Activated naive CD8-positive, alpha-beta T cell treated with anti-CD3 and anti-CD28 coated beads for 36 hours (primary cell): ENCODE data around the gene CDKL4. TPM values are rescaled to one million over a fixed set of nuclear protein-coding genes. Genes with fewer than 3 reads are reported as not detected.
A peak's percentile ranks its signal among the peaks of the same experiment; 100 is the strongest.

Source experiments
- DNase-seq: peaks from one replicate; pipeline ENCODE4 v3.0.0; 2021
- H3K27ac Mint-ChIP-seq: one replicate; pipeline ENCODE4 v1.8.0; 2022; ENCODE audit warnings: mild to moderate bottlenecking, moderate library complexity, mixed read lengths
- H3K27me3 Mint-ChIP-seq: one replicate; pipeline ENCODE4 v1.8.0; 2022; ENCODE audit warnings: mild to moderate bottlenecking, mixed read lengths
- H3K36me3 Mint-ChIP-seq: one replicate; pipeline ENCODE4 v1.8.0; 2021; ENCODE audit warnings: mild to moderate bottlenecking, mixed read lengths
- H3K4me1 Mint-ChIP-seq: one replicate; pipeline ENCODE4 v1.8.0; 2021; ENCODE audit warnings: mixed read lengths
- H3K4me3 Mint-ChIP-seq: one replicate; pipeline ENCODE4 v1.8.0; 2022; ENCODE audit warnings: mild to moderate bottlenecking, moderate library complexity, mixed read lengths
- H3K9me3 Mint-ChIP-seq: one replicate; pipeline ENCODE4 v1.8.0; 2022; ENCODE audit warnings: mixed read lengths
- total RNA-seq, 2 experiments: library from RNA; stranded (reverse); gene quantifications; one replicate each; pipeline ENCODE4 v1.2.3, GENCODE V29; 2021

CDKL4 gene
- under 1 TPM in 1 of 2 experiments, not detected in 1; 0.22 TPM for total RNA-seq

GRCh38 chr2:39243469-39244123 is at the start of gene CDKL4:
Gene CDKL4, minus strand, starts transcription at chr2:39243970.
- Mint-ChIP-seq H3K9me3 (peaks cover 1% of the 10 kb centered on the region), H3K36me3 (no peaks in the 10 kb centered on the region), H3K27ac (peak within 1 kb of the TSS; percentile 73), H3K27me3 (no peaks in the 10 kb centered on the region), H3K4me1 (peaks cover 13% of the 10 kb centered on the region), H3K4me3 (peak within 1 kb of the TSS; percentile 71)
- peak; percentile 40 for DNase-seq

GRCh38 chr2:39290433-39290832 is 46.7 kb upstream of the CDKL4 start:
- H3K27me3 Mint-ChIP-seq: no peaks in the 10 kb centered on the region
- peaks cover 3% of the 10 kb centered on the region for H3K36me3 Mint-ChIP-seq
- H3K4me3 Mint-ChIP-seq: no peak overlapping the region
- no peaks in the 10 kb centered on the region for H3K4me1 Mint-ChIP-seq
- H3K9me3 Mint-ChIP-seq: no peaks in the 10 kb centered on the region
- DNase-seq: no peak
- H3K27ac Mint-ChIP-seq: no peak overlapping the region

DNA sequence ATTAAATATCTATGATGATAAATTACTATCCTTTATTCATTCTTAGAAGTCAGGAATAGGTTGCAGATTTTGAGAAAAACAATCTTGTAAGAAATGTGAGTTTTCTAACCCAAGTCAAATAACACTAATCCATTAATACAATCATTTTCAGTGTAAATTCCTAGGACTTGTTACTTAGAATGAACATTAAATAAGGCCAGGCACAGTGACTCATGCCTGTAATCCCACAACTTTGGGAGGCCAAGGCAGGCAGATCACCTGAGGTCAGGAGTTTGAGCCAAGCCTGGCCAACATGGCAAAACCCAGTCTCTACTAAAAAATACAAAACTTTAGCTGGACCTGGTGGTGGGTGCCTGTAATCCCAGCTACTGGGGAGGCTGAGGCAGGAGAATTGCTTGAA is 45.8 kb upstream of the CDKL4 start:
- Mint-ChIP-seq H3K4me3 (no peak overlapping the region), H3K27ac (no peak overlapping the region), H3K36me3 (peaks cover 3% of the 10 kb centered on the region), H3K9me3 (no peaks in the 10 kb centered on the region), H3K27me3 (no peaks in the 10 kb centered on the region), H3K4me1 (no peaks in the 10 kb centered on the region)
- no peak for DNase-seq

GRCh38 chr2:39283561-39283960 is 39.8 kb upstream of the CDKL4 start:
- H3K27ac Mint-ChIP-seq: no peak overlapping the region
- H3K9me3 Mint-ChIP-seq: no peaks in the 10 kb centered on the region
- no peaks in the 10 kb centered on the region for H3K27me3 Mint-ChIP-seq
- H3K4me3 Mint-ChIP-seq: no peak overlapping the region
- peaks cover 1% of the 10 kb centered on the region for H3K36me3 Mint-ChIP-seq
- DNase-seq: no peak
- H3K4me1 Mint-ChIP-seq: no peaks in the 10 kb centered on the region

DNA sequence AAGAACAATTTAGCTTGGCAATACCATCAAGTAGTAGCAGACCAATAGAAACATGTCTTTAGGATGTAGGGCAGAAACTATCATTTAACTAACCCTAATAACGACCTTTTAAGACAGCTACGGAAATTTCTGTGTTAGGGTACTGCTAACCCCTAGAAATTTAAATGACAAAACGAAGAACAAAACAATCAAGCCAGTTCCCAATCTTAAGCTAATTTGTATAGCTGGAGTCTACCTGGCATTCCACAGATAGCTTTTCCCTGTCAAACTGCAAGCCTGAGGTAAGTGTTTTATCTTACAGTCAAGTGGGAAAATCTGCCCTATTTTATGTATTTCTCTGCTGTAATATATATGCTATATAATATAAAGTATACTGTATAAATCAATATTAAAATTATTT is 37.6 kb upstream of the CDKL4 start:
- H3K27me3 Mint-ChIP-seq: no peaks in the 10 kb centered on the region
- no peak overlapping the region for H3K27ac Mint-ChIP-seq
- H3K36me3 Mint-ChIP-seq: peaks cover 11% of the 10 kb centered on the region
- no peaks in the 10 kb centered on the region for H3K9me3 Mint-ChIP-seq
- no peaks in the 10 kb centered on the region for H3K4me1 Mint-ChIP-seq
- no peak for DNase-seq
- no peak overlapping the region for H3K4me3 Mint-ChIP-seq

GRCh38 chr2:39275016-39275415 is 31.2 kb upstream of the CDKL4 start:
- Mint-ChIP-seq H3K4me3 (no peak overlapping the region), H3K9me3 (no peaks in the 10 kb centered on the region), H3K27ac (no peak overlapping the region), H3K27me3 (no peaks in the 10 kb centered on the region), H3K4me1 (no peaks in the 10 kb centered on the region), H3K36me3 (peaks cover 18% of the 10 kb centered on the region)
- DNase-seq: no peak

- Mint-ChIP-seq H3K27me3 (no peaks in the 10 kb centered on the region), H3K9me3 (no peaks in the 10 kb centered on the region), H3K36me3 (peaks cover 6% of the 10 kb centered on the region), H3K4me1 (peaks cover 15% of the 10 kb centered on the region), H3K27ac (no peak overlapping the region), H3K4me3 (no peak overlapping the region)
- DNase-seq: no peak
These were observed 26.2 kb upstream of the CDKL4 start for GRCh38 chr2:39269941-39270340.

DNA sequence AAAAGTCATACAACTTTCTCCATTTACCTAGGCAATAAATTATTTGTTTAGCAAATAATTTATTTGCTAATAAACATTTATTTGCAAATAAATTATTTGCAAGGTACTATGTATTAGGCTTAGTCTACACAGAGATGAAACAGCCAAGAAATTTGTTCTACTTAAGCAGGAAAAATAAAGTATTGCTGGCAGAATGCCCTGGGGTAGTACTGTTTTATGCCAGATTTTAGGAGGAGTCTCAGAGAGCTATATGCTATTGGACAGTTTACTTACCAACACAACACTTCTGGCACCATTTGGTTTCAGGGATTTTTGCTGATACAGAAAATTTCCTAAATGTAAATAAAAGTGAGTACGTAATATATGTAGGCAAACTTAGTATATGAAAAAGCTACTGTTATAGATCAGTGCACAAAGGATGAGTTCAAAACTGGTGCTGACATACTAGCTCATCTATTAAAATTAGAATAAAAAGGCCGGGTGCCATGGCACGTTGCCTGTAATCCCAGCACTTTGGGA is 23.2 kb upstream of the CDKL4 start:
- H3K27ac Mint-ChIP-seq: no peak overlapping the region
- DNase-seq: no peak
- peaks cover 10% of the 10 kb centered on the region for H3K36me3 Mint-ChIP-seq
- no peak overlapping the region for H3K4me3 Mint-ChIP-seq
- peaks cover 27% of the 10 kb centered on the region for H3K4me1 Mint-ChIP-seq
- H3K9me3 Mint-ChIP-seq: no peaks in the 10 kb centered on the region
- no peaks in the 10 kb centered on the region for H3K27me3 Mint-ChIP-seq

DNA sequence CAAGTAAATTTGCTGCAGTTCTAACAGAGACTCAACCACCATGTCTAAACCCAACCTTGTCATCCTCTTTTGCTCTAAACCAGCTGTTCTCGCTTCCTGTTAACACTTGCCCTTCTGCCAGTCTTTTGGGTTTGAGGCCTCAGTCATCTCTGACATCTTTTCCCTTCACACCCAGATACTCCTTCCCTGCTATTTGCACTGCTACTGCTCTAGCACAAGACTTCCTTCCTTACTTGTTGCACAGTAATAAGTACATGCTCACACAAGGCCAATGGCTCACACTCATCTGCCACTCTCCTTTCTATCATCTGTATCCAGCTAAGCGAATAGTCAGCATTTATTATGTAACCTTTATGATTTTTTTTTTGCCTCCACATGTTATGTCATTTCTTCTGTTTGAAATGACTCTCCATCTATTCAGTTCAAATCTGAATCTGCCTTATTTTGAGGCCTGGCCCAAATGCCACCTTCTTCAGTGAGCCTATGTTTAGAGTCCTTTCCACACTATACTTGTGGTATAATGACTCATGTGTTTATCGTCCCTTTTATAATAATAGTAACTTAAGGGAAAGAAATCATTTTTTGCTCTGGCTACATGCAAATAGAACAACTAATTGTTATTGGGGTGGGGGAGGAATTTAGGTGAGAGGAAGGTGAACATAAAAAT is 22.5 kb upstream of the CDKL4 start:
- Mint-ChIP-seq H3K36me3 (peaks cover 10% of the 10 kb centered on the region), H3K27ac (peak overlapping the region; percentile 36), H3K9me3 (no peaks in the 10 kb centered on the region), H3K4me1 (peaks cover 27% of the 10 kb centered on the region), H3K4me3 (no peak overlapping the region), H3K27me3 (no peaks in the 10 kb centered on the region)
- DNase-seq: peak; percentile 3

DNA sequence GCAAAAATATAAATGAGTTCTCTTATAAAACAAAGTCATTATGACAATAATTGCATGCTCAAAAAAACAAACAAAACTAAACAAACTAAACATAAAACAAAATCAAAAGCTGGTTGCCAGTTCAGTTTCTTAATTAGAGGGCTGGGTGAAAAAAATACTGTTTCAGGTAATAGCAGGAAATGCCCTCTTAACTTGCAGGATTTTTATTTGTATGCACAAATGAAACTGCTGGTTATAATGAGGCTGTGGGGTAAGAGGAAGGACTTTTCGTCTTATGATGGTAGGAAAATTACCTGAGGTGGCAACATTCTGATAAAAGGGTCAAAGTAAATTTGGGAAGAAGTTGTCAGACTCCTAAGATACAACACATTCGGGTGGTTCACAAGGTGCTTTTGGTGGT is 21.5 kb upstream of the CDKL4 start:
- H3K4me1 Mint-ChIP-seq: peaks cover 27% of the 10 kb centered on the region
- H3K4me3 Mint-ChIP-seq: no peak overlapping the region
- no peak for DNase-seq
- H3K27ac Mint-ChIP-seq: peak overlapping the region; percentile 81
- H3K27me3 Mint-ChIP-seq: no peaks in the 10 kb centered on the region
- no peaks in the 10 kb centered on the region for H3K9me3 Mint-ChIP-seq
- H3K36me3 Mint-ChIP-seq: peaks cover 10% of the 10 kb centered on the region

GRCh38 chr2:39264733-39265132 is 21.0 kb upstream of the CDKL4 start:
- Mint-ChIP-seq H3K27ac (peak overlapping the region; percentile 81), H3K4me1 (peaks cover 27% of the 10 kb centered on the region), H3K27me3 (no peaks in the 10 kb centered on the region), H3K9me3 (no peaks in the 10 kb centered on the region), H3K36me3 (peaks cover 10% of the 10 kb centered on the region), H3K4me3 (no peak overlapping the region)
- no peak for DNase-seq

DNA sequence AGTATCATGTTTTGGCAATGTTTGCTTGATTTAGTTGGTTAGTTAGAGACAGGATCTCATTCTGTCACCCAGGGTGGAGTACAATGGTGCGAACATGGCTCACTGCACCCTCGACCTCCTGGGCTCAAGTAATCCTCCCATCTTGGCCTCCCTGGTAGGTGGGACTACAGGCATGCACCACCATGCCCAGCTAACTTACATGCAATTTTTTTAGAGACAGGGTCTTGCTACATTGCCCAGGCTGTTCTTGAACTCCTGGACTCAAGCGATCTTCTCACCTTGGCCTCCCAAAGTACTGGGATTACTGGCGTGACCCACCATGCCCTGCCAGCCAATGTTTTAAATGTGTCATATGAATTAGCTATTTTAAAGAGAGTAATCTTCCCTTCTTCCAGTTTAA is 16.3 kb upstream of the CDKL4 start:
- Mint-ChIP-seq H3K36me3 (peaks cover 15% of the 10 kb centered on the region), H3K4me3 (no peak overlapping the region), H3K27me3 (no peaks in the 10 kb centered on the region), H3K4me1 (peaks cover 14% of the 10 kb centered on the region), H3K9me3 (no peaks in the 10 kb centered on the region), H3K27ac (no peak overlapping the region)
- DNase-seq: no peak

GRCh38 chr2:39256040-39256439 is 12.3 kb upstream of the CDKL4 start:
- Mint-ChIP-seq H3K36me3 (peaks cover 20% of the 10 kb centered on the region), H3K27me3 (no peaks in the 10 kb centered on the region)

DNA sequence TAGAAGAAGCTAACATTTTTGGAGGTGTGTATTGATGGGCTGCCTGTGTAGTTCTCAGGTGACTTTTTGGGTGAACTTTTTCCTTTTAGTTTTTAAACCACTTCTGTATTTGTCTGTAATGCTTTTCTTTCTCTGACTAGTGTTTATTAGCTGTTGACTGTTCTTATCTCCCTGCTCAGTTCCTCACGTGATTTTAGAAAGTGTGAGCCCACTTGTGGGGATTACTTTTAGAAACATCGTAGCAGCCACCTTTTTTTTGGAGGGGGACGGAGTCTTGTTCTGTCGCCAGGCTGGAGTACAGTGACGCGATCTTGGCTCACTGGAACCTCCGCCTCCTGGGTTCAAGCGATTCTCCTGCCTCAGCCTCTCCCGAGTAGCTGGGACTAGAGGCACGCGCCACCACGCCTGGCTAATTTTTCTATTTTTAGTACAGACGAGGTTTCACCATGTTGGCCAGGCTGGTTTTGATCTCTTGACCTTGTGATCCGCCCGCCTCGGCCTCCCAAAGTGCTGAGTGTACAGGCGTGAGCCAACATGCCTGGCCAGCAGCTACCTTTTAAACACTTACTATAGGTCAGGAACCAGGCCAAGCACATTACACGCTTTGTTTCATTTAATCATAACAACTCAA is 9.2 kb upstream of the CDKL4 start:
- peaks cover 5% of the 10 kb centered on the region for H3K4me1 Mint-ChIP-seq
- no peak overlapping the region for H3K4me3 Mint-ChIP-seq

More at GRCh38 chr2:39256040-39256439, 12.3 kb upstream of the CDKL4 start:
- peaks cover 3% of the 10 kb centered on the region for H3K9me3 Mint-ChIP-seq
- no peaks in the 10 kb centered on the region for H3K4me1 Mint-ChIP-seq
- H3K4me3 Mint-ChIP-seq: no peak overlapping the region
- DNase-seq: no peak
- no peak overlapping the region for H3K27ac Mint-ChIP-seq

DNA sequence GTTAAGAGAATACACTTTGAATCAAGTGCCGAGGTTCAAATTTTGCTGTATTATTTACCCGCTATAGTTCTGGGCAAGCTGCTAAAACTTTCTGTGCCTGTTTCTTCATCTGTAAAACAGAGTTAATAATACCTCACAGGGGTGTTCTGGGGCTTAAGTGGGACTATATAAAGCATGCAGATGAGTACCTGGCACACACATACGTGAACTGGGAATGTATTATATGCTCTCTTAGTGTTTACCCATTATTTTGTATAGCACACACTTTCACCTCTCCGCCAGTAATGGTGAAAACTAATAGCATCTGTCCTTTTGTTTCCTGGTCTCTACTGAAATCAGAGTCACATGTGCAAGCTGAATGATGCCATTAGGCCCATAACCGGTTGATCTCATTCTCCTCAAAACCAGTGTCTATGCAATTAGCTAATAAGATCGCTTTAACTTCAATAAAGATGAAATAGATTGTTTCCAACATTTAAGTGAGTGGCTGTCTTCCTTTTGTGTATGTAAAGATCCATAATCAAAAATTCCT is 3.8 kb upstream of the CDKL4 start:
- H3K4me3 Mint-ChIP-seq: no peak overlapping the region
- H3K36me3 Mint-ChIP-seq: peaks cover 15% of the 10 kb centered on the region
- H3K4me1 Mint-ChIP-seq: peaks cover 17% of the 10 kb centered on the region
- H3K27ac Mint-ChIP-seq: no peak overlapping the region
- DNase-seq: no peak
- no peaks in the 10 kb centered on the region for H3K27me3 Mint-ChIP-seq
- H3K9me3 Mint-ChIP-seq: peaks cover 5% of the 10 kb centered on the region

More for the DNA sequence above, 9.2 kb upstream of the CDKL4 start:
- no peak overlapping the region for H3K27ac Mint-ChIP-seq
- H3K9me3 Mint-ChIP-seq: peaks cover 3% of the 10 kb centered on the region
- DNase-seq: no peak
- peaks cover 26% of the 10 kb centered on the region for H3K36me3 Mint-ChIP-seq
- no peaks in the 10 kb centered on the region for H3K27me3 Mint-ChIP-seq
